KMS-11 (cell line): ENCODE data around the gene RASGRF2.
"Not testable (repeated sequence)": the region's sequence is repeated elsewhere in the genome, so short reads cannot be mapped to it uniquely, and the experiment has no call there.

Experiments used
- H2AFZ ChIP-seq: fragments of 200-600 bp; sonication (generic); 2 replicates; pipeline ENCODE4 v1.6.1; 2016; ENCODE audit warnings: antibody characterized with exemption, mixed run types, low read depth
- H3K27ac ChIP-seq: fragments of 200-600 bp; sonication (generic); 2 replicates; pipeline ENCODE4 v1.6.1; 2016; ENCODE audit warnings: mild to moderate bottlenecking, mixed run types
- H3K27me3 ChIP-seq: fragments of 200-600 bp; sonication (generic); 2 replicates; pipeline ENCODE4 v1.6.1; 2017; ENCODE audit warnings: mild to moderate bottlenecking, low read depth, mixed run types, moderate library complexity; ENCODE audit not compliant: insufficient read depth
- H3K36me3 ChIP-seq: fragments of 200-600 bp; sonication (generic); 2 replicates; pipeline ENCODE4 v1.6.1; 2017; ENCODE audit warnings: mild to moderate bottlenecking, mixed run types; ENCODE audit not compliant: insufficient read depth
- H3K4me1 ChIP-seq: fragments of 200-600 bp; sonication (generic); 2 replicates; pipeline ENCODE4 v1.6.1; 2016; ENCODE audit warnings: mild to moderate bottlenecking, low read depth, mixed run types; ENCODE audit not compliant: poor library complexity, severe bottlenecking
- H3K4me2 ChIP-seq: fragments of 200-600 bp; sonication (generic); 2 replicates; pipeline ENCODE4 v1.7.0; 2016; ENCODE audit warnings: mild to moderate bottlenecking, mixed run types
- H3K4me3 ChIP-seq: fragments of 200-600 bp; sonication (generic); IDR thresholded peaks from 2 replicates; pipeline ENCODE4 v1.6.1; 2017; ENCODE audit warnings: low read depth, low read length, mixed read lengths; ENCODE audit not compliant: insufficient read depth
- H3K79me2 ChIP-seq: fragments of 200-600 bp; sonication (generic); 2 replicates; pipeline ENCODE4 v1.6.1; 2016; ENCODE audit warnings: low read depth, mixed run types; ENCODE audit not compliant: insufficient read depth
- H3K9ac ChIP-seq: fragments of 200-600 bp; sonication (generic); 2 replicates; pipeline ENCODE4 v1.6.1; 2016; ENCODE audit warnings: mild to moderate bottlenecking, mixed run types
- H4K20me1 ChIP-seq: fragments of 200-600 bp; sonication (generic); 2 replicates; pipeline ENCODE4 v1.6.1; 2016; ENCODE audit warnings: mild to moderate bottlenecking, mixed run types; ENCODE audit not compliant: insufficient read depth
- CTCF ChIP-seq: fragments of 200-600 bp; sonication (generic); conservative IDR thresholded peaks from 2 replicates; pipeline ENCODE4 v1.6.1; 2017; ENCODE audit warnings: low read depth, mild to moderate bottlenecking, antibody characterized with exemption, low read length, moderate library complexity, mixed read lengths

RASGRF2 gene

DNA sequence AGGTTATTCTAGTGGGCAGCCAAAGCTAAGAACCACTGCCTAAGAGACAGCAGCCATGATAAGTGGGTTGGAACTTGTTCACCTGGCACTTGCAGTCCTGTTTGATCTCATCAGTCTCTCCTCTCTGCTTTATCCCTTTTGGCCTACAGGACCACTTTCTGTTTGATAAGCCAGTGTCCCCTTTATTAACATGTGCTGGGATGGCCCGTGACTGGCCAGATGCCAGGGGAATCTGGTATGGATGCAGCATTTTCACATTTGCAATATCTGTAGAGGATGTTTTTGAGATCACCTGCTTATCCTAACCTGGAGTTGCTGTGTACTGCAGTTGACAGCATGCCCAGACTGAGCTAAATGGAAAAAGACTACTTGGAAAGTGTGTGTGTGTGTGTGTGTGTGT lies 296.6 kb downstream of the RASGRF2 start:
- Histone ChIP-seq H2AFZ (no peak overlapping the region), H3K4me2 (no peak overlapping the region), H3K36me3 (no peaks in the 10 kb centered on the region), H3K79me2 (no peaks in the 10 kb centered on the region), H4K20me1 (no peaks in the 10 kb centered on the region), H3K27me3 (no peaks in the 10 kb centered on the region), H3K4me1 (no peaks in the 10 kb centered on the region), H3K27ac (no peak overlapping the region), H3K9ac (no peak overlapping the region), H3K4me3 (no peak overlapping the region)
- TF ChIP-seq CTCF, result no peak

DNA sequence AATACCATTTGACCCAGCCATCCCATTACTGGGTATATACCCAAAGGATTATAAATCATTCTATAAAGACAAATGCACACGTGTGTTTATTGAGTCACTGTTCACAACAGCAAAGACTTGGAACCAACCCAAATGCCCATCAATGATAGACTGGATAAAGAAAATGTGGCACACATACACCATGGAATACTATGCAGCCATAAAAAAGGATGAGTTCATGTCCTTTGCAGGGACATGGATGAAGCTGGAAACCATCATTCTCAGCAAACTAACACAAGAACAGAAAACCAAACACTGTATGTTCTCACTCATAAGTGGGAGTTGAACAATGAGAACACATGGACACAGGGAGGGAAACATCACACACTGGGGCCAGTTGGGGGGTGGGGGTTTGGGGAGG lies 302.6 kb downstream of the RASGRF2 start:
- not testable (repeated sequence) for H3K4me1 ChIP-seq, H2AFZ ChIP-seq, H4K20me1 ChIP-seq, H3K27me3 ChIP-seq, H3K4me2 ChIP-seq, H3K79me2 ChIP-seq, H3K27ac ChIP-seq, H3K36me3 ChIP-seq, H3K9ac ChIP-seq, H3K4me3 ChIP-seq

GRCh38 chr5:81265101-81265500 lies 304.9 kb downstream of the RASGRF2 start:
- Histone ChIP-seq H2AFZ (no peak overlapping the region), H3K36me3 (no peaks in the 10 kb centered on the region), H3K4me2 (no peak overlapping the region), H3K79me2 (no peaks in the 10 kb centered on the region), H4K20me1 (no peaks in the 10 kb centered on the region), H3K4me3 (no peak overlapping the region), H3K27me3 (no peaks in the 10 kb centered on the region), H3K4me1 (no peaks in the 10 kb centered on the region), H3K9ac (no peak overlapping the region), H3K27ac (no peak overlapping the region)
- no peak for TF ChIP-seq CTCF

GRCh38 chr5:81268521-81269196 lies 308.5 kb downstream of the RASGRF2 start:
- Histone ChIP-seq H3K4me3 (no peak overlapping the region), H3K36me3 (no peaks in the 10 kb centered on the region), H3K4me2 (no peak overlapping the region), H3K9ac (no peak overlapping the region), H4K20me1 (no peaks in the 10 kb centered on the region), H3K79me2 (no peaks in the 10 kb centered on the region; the same call in 1 of the 2 replicates), H3K27me3 (no peaks in the 10 kb centered on the region), H2AFZ (no peak overlapping the region), H3K4me1 (no peaks in the 10 kb centered on the region), H3K27ac (no peak overlapping the region)
- TF ChIP-seq CTCF, result no peak

DNA sequence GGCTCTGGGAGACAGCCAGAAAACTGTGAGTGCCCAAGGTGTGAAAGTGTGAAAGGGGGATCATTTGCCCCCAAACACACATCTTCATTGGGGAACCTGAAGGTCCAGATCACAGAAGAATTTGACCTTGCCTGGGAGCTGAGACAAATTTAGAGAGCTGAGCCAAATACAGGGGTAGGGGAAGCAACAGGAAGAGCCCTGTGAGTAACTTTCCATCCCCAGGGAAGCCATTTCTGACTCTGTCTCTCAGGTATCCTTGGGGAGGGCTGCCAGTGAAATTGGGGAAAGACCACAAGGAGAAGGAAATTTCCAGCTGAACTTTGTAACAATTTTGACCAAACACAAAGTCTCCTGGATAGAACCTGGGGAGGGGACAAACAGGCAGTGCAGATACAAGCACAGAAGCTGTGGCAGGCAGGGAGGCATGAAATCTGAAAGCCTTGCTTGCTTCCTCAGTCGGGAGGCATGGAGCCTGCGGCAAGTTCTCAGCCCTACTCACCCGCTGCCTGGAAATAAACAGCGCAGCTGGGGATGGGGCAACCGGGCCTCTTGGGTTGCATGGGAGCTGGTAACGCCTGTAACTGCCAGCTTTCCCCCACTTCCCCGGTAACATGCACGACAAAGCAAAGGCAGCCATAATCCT lies 309.7 kb downstream of the RASGRF2 start:
- TF ChIP-seq CTCF, result no peak
- Histone ChIP-seq H4K20me1 (no peaks in the 10 kb centered on the region), H3K27me3 (no peaks in the 10 kb centered on the region), H3K9ac (no peak overlapping the region), H3K4me3 (no peak overlapping the region), H3K27ac (no peak overlapping the region), H3K79me2 (no peaks in the 10 kb centered on the region; the same call in 1 of the 2 replicates), H3K4me1 (no peaks in the 10 kb centered on the region), H3K4me2 (no peak overlapping the region), H3K36me3 (no peaks in the 10 kb centered on the region), H2AFZ (no peak overlapping the region)

GRCh38 chr5:81270394-81271027 lies 310.3 kb downstream of the RASGRF2 start:
- not testable (repeated sequence) for H3K4me2 ChIP-seq, H3K79me2 ChIP-seq, H4K20me1 ChIP-seq, H3K9ac ChIP-seq, H3K36me3 ChIP-seq, H3K27ac ChIP-seq, H3K27me3 ChIP-seq, H3K4me1 ChIP-seq, H3K4me3 ChIP-seq, H2AFZ ChIP-seq
